GM21528 (cell line): ENCODE results near the gene SCARB2.

Source experiments
- ATAC-seq: cut with Tn5 transposase; IDR thresholded peaks from one replicate; pipeline ENCODE4 v1.9.1; 2021; ENCODE audit warnings: mild to moderate bottlenecking, moderate library complexity; ENCODE audit not compliant: unreplicated experiment, low FRiP score

The SCARB2 gene

GRCh38 chr4:76200771-76201231, 12.8 kb downstream of the SCARB2 start:
- no peak for ATAC-seq

DNA sequence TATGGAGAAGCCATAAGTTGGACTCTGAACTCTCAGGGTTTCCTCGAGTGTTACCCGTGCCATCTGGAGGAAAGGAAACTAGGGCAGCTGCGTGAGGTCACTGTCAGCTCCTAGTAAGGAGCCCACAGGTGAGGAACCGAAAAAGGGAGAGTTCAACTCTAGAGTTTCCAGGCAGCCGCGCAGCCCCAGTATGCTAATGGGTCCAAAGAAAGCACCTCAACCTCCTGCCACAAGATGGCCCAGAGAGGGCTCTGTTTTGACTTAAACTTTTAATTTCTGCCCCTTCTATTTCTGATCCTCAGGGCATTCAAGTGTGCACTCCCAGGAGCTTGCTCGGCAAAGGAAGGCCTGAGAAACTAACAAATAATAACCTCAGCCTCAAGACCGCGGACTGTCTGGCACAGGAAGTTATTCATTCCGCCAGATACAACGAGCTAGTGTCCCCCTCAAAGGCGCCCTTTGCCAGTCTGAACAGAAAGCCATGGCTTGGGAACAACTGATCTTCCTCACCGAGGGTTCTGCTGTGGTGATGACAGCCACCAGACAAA, 13.9 kb downstream of the SCARB2 start:
- peak; percentile 92 for ATAC-seq

GRCh38 chr4:76198411-76199237, 15.0 kb downstream of the SCARB2 start:
- peak; percentile 44 for ATAC-seq

- no peak for ATAC-seq
These were observed 15.6 kb downstream of the SCARB2 start for GRCh38 chr4:76197971-76198410.

GRCh38 chr4:76197031-76197743, 16.4 kb downstream of the SCARB2 start:
- ATAC-seq = no peak

DNA sequence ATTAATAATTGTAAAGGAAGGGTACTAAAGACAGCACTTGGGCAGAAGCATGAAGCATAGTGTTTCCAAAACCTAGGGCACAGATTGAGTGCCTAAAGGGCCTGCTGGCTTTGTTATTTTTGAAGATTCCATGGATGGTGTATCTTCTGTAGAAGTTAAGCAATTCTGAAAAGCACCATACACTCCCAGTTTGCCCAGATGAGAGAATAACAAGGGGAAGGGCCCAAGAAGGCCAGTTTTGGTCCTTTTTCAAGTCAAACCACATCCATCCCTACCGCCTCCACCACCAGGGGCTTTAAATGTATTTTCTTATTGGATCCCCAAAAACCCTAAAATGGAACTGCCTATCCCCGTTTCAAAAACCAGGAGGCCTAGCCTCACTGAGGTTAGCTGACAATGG, 17.2 kb downstream of the SCARB2 start:
- ATAC-seq = no peak

GRCh38 chr4:76195326-76195725, 18.3 kb downstream of the SCARB2 start:
- no peak for ATAC-seq

- ATAC-seq = no peak
These were observed 19.3 kb downstream of the SCARB2 start for GRCh38 chr4:76194325-76194724.

DNA sequence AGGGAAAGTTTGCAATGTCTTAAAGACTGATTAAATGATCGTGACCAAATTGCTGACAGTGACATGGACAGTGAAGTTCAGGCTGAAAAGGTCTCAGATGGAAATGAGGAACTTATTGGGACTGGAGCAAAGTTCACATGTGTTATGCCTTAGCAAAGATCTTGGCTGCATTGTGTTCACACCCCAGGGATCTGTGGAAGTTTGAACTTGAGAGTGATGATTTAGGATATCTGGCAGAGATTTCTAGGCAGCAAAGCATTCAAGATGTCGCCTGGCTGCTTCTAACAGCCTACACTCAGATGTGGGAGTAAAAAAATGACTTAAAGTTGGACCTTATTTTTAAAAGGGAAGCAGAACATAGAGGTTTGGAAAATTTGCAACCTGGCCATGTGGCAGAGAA, 21.4 kb downstream of the SCARB2 start:
- no peak for ATAC-seq

- no peak for ATAC-seq
These were observed 25.1 kb downstream of the SCARB2 start for GRCh38 chr4:76188557-76188956.

- ATAC-seq = no peak
These were observed 25.5 kb downstream of the SCARB2 start for GRCh38 chr4:76188149-76188548.

DNA sequence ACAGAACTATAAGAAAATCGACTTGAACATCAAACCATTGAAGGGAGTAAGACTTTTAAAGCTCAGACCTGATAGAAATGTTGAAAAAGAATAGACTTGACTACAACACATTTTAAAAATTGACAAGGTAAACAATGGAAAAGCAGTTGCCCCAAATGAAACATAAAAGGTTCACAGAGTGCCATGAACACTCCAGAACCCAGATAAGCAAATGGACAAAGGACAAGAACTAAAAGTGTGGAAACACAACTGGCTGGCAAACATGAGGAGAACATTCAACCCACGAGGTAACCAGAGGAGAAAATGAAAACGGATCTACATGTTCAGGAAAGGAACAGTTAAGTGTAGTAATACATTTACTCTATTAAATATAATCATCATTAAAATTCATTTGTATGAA, 26.5 kb downstream of the SCARB2 start:
- no peak for ATAC-seq

- ATAC-seq = no peak
These were observed 31.2 kb downstream of the SCARB2 start for GRCh38 chr4:76182463-76182862.

DNA sequence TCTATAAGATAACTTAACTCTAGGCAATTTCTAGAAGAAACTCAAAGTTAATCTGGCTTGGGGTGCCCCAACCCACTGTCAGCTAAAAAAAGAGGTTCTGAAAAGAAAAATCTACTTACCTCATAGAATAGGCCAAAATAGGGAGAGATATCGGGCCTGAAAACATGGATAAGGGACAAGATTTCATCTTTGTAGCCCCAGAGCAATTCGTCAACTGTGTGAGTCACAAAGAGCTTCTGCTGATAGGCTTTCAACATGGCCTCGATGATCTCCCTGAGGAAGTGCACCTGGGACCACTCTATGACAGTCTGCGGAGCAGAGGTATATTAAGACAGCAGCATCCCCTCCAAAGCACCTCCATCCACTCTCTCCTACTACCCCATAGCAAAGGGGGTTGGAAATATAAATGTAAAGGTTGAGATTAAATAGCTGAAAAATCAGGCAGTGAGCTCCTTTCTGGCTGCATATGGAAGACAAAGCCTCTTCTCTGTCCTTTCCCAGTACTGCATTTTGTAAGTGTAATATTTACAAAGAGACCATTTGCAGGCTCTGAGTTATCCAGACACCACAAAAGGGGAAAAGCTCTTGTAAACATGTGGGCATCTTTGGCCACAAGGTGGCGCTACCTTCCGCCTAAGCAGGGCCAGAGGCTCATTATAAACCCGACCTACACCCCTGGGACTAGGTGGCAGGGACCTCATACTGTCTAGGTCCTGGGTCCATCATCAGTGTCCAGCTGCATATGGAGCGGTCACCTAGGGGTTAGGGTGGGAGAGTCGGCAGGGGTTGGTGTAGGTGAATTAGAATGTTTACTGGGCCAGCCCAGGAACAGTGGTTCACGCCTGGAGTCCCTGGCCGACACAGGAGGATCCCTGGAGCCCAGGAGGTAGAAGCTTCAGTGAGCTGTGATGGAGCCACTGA, 34.0 kb downstream of the SCARB2 start:
- peak; percentile 75 for ATAC-seq

- no peak for ATAC-seq
These were observed 35.3 kb downstream of the SCARB2 start for GRCh38 chr4:76178296-76178695.

GRCh38 chr4:76177709-76178108, 35.9 kb downstream of the SCARB2 start:
- no peak for ATAC-seq

- no peak for ATAC-seq
These were observed 38.3 kb downstream of the SCARB2 start for GRCh38 chr4:76175336-76175735.

- no peak for ATAC-seq
These were observed 39.4 kb downstream of the SCARB2 start for GRCh38 chr4:76174216-76174615.

- no peak for ATAC-seq
These were observed 44.9 kb downstream of the SCARB2 start for GRCh38 chr4:76168688-76169087.

GRCh38 chr4:76166480-76166879, 47.1 kb downstream of the SCARB2 start:
- ATAC-seq = no peak
